GM12878 (cell line): ENCODE measurements around the gene PCDHA7.

Experiments
- BRCA1 ChIP-seq: IDR thresholded peaks from 2 replicates; pipeline ENCODE4 v1.6.1; 2011; ENCODE audit warnings: low read depth, low read length, improper control_type of control experiment
- CTCF ChIP-seq, 3 experiments: IDR thresholded peaks in 2 of 3; conservative IDR thresholded peaks in 1 of 3; 2 replicates each; pipeline ENCODE4 v1.5.1; 2011; ENCODE audit warnings: low read depth in 3 of 3, low read length in 3 of 3, mild to moderate bottlenecking in 3 of 3, control low read depth in 2 of 3, moderate library complexity in 2 of 3, inconsistent platforms in 1 of 3, mixed read lengths in 1 of 3; ENCODE audit not compliant: control insufficient read depth in 2 of 3, insufficient read depth in 1 of 3; ENCODE audit errors: extremely low read depth in 1 of 3
- EED ChIP-seq: sonication (generic); IDR thresholded peaks from 2 replicates; pipeline ENCODE4 v1.6.1; 2016; ENCODE audit warnings: antibody characterized with exemption, low read depth
- FOXK2 ChIP-seq: fragments of 450-650 bp; IDR thresholded peaks from 2 replicates; pipeline ENCODE4 v1.6.1; 2017; ENCODE audit warnings: mild to moderate bottlenecking, moderate library complexity
- HDAC2 ChIP-seq: fragments of 200-600 bp; sonication (generic); IDR thresholded peaks from 2 replicates; pipeline ENCODE4 v1.6.1; 2017
- POLR2A ChIP-seq: IDR thresholded peaks from 2 replicates; pipeline ENCODE4 v1.6.1; 2011; ENCODE audit warnings: low read depth, mild to moderate bottlenecking, low read length
- POLR2AphosphoS2 ChIP-seq: IDR thresholded peaks from 2 replicates; pipeline ENCODE4 v1.6.1; 2011; ENCODE audit warnings: low read depth, mild to moderate bottlenecking, low read length, improper control_type of control experiment, moderate library complexity
- RAD21 ChIP-seq: IDR thresholded peaks from 2 replicates; pipeline ENCODE4 v1.6.1; 2011; ENCODE audit warnings: mild to moderate bottlenecking, low read depth, low read length, moderate library complexity; ENCODE audit not compliant: insufficient read depth
- RB1 ChIP-seq: fragments of 450-650 bp; formaldehyde crosslinking; IDR thresholded peaks from 2 replicates; pipeline ENCODE4 v1.6.1; 2017; ENCODE audit warnings: mild to moderate bottlenecking, borderline replicate concordance
- USF2 ChIP-seq: IDR thresholded peaks from 2 replicates; pipeline ENCODE4 v1.6.1; 2011; ENCODE audit warnings: low read depth, low read length, improper control_type of control experiment, borderline replicate concordance
- ZZZ3 ChIP-seq: IDR thresholded peaks from 2 replicates; pipeline ENCODE4 v1.6.1; 2011; ENCODE audit warnings: low read depth; ENCODE audit not compliant: control insufficient read depth, insufficient read length

- TF ChIP-seq ZZZ3 = no peak
- no peak for TF ChIP-seq FOXK2
- no peak for TF ChIP-seq RB1
- no peak for TF ChIP-seq CTCF (IDR thresholded peaks at IDR 0.05 in 2 of 3, conservative IDR thresholded peaks at IDR 0.05 in 1 of 3; ENCODE audit: control insufficient read depth in 2 of 3, extremely low read depth in 1 of 3, insufficient read depth in 1 of 3, low read depth in 3 of 3, low read length in 3 of 3)
- no peak for TF ChIP-seq EED
- no peak for TF ChIP-seq RAD21
- no peak for TF ChIP-seq POLR2AphosphoS2
- no peak for TF ChIP-seq BRCA1
- TF ChIP-seq HDAC2 = no peak
- no peak for TF ChIP-seq USF2
- TF ChIP-seq POLR2A = no peak
Measured at GRCh38 chr5:140862441-140863295, 28.6 kb downstream of the PCDHA7 start.
